Neural cell (in vitro differentiated cells): Measurements from ENCODE around the gene KDM4B. TPM values are rescaled to one million over a fixed set of nuclear protein-coding genes. Genes with fewer than 3 reads are reported as not detected.

Source experiments
- H2AFZ ChIP-seq: fragments of 200-600, 300-800 bp; sonication (generic), shearing (Covaris generic); 2 replicates; pipeline ENCODE4 v1.6.0; 2014; ENCODE audit warnings: low read depth, mild to moderate bottlenecking, antibody characterized with exemption, low read length, moderate library complexity
- H3F3A ChIP-seq: fragments of 200-600 bp; shearing (Covaris generic); 2 replicates; pipeline ENCODE4 v1.6.1; 2016; ENCODE audit warnings: mild to moderate bottlenecking, moderate library complexity, mixed read lengths, antibody characterized with exemption, low read length; ENCODE audit not compliant: insufficient read depth, poor library complexity, severe bottlenecking
- H3K27ac ChIP-seq: fragments of 200-600, 300-800 bp; sonication (generic), shearing (Covaris generic); 2 replicates; pipeline ENCODE4 v1.5.1; 2014; ENCODE audit warnings: mild to moderate bottlenecking, low read length, moderate library complexity
- H3K27me3 ChIP-seq: fragments of 300-800, 200-600 bp; sonication (generic), shearing (Covaris generic); 2 replicates; pipeline ENCODE4 v1.6.0; 2014; ENCODE audit warnings: mild to moderate bottlenecking, low read depth, low read length, moderate library complexity; ENCODE audit not compliant: insufficient read depth
- H3K36me3 ChIP-seq: fragments of 300-800, 200-600 bp; sonication (generic), shearing (Covaris generic); 2 replicates; pipeline ENCODE4 v1.5.1; 2014; ENCODE audit warnings: mild to moderate bottlenecking, antibody characterized with exemption, low read length, moderate library complexity; ENCODE audit not compliant: insufficient read depth
- H3K4me2 ChIP-seq: fragments of 300-800, 200-600 bp; sonication (generic), shearing (Covaris generic); 2 replicates; pipeline ENCODE4 v1.6.0; 2014; ENCODE audit warnings: mild to moderate bottlenecking, low read length
- H3K4me3 ChIP-seq: fragments of 300-800, 200-600 bp; sonication (generic), shearing (Covaris generic); 2 replicates; pipeline ENCODE4 v1.5.1; 2014; ENCODE audit warnings: mild to moderate bottlenecking, low read length, moderate library complexity
- H3K79me2 ChIP-seq: fragments of 200-600 bp; shearing (Covaris generic); replicated peaks from 2 replicates; pipeline ENCODE4 v1.6.0; 2014; ENCODE audit warnings: mild to moderate bottlenecking, low read length, moderate library complexity; ENCODE audit not compliant: insufficient read depth
- H3K9ac ChIP-seq: fragments of 300-800, 200-600 bp; sonication (generic), shearing (Covaris generic); 2 replicates; pipeline ENCODE4 v1.6.1; 2016; ENCODE audit warnings: mild to moderate bottlenecking, low read length, mixed read lengths
- H3K9me2 ChIP-seq: fragments of 200-600 bp; shearing (Covaris generic); 2 replicates; pipeline ENCODE4 v1.6.1; 2016; ENCODE audit warnings: mild to moderate bottlenecking, low read length, mixed read lengths; ENCODE audit not compliant: insufficient read depth
- H3K9me3 ChIP-seq: fragments of 200-600, 300-800 bp; sonication (generic), shearing (Covaris generic); 2 replicates; pipeline ENCODE4 v1.6.1; 2016; ENCODE audit warnings: mild to moderate bottlenecking, mixed run types, low read length, moderate library complexity, mixed read lengths
- H4K20me1 ChIP-seq: fragments of 200-600 bp; shearing (Covaris generic); 2 replicates; pipeline ENCODE4 v1.6.1; 2016; ENCODE audit warnings: mild to moderate bottlenecking, mixed run types; ENCODE audit not compliant: insufficient read depth
- CTCF ChIP-seq: fragments of 450-650 bp; IDR thresholded peaks from 2 replicates; pipeline ENCODE4 v1.5.1; 2014; ENCODE audit warnings: antibody characterized with exemption, mild to moderate bottlenecking, moderate library complexity; ENCODE audit not compliant: poor library complexity, severe bottlenecking
- EP300 ChIP-seq: fragments of 450-650 bp; conservative IDR thresholded peaks from 2 replicates; pipeline ENCODE4 v1.6.1; 2014; ENCODE audit warnings: antibody characterized with exemption, mild to moderate bottlenecking, moderate library complexity; ENCODE audit not compliant: poor library complexity, severe bottlenecking
- EZH2 ChIP-seq: fragments of 200-600, 300-800 bp; shearing (Covaris generic), sonication (generic); IDR thresholded peaks from 2 replicates; pipeline ENCODE4 v1.6.1; 2014; ENCODE audit warnings: antibody characterized with exemption, low read length, borderline replicate concordance, mild to moderate bottlenecking; ENCODE audit not compliant: insufficient read depth, poor library complexity, severe bottlenecking
- RAD21 ChIP-seq: fragments of 450-650 bp; conservative IDR thresholded peaks from 2 replicates; pipeline ENCODE4 v1.6.1; 2014; ENCODE audit warnings: antibody characterized with exemption, mild to moderate bottlenecking, moderate library complexity
- REST ChIP-seq: IDR thresholded peaks from 2 replicates; pipeline ENCODE4 v1.6.1; 2012; ENCODE audit warnings: borderline replicate concordance
- SMC3 ChIP-seq: fragments of 450-650 bp; conservative IDR thresholded peaks from 2 replicates; pipeline ENCODE4 v1.6.1; 2014; ENCODE audit warnings: antibody characterized with exemption, mild to moderate bottlenecking, moderate library complexity; ENCODE audit not compliant: poor library complexity
- TAF1 ChIP-seq: IDR thresholded peaks from 2 replicates; pipeline ENCODE4 v1.6.1; 2012; ENCODE audit warnings: low read depth
- polyA plus RNA-seq: library from polyadenylated mRNA; depleted of rRNA; stranded (reverse); fragments of >200 nt; gene quantifications from 2 replicates; pipeline ENCODE4 v1.2.3, GENCODE V29; 2014

Gene KDM4B
- polyA plus RNA-seq, 1 donor from 2014 or later: 19.1 TPM

DNA sequence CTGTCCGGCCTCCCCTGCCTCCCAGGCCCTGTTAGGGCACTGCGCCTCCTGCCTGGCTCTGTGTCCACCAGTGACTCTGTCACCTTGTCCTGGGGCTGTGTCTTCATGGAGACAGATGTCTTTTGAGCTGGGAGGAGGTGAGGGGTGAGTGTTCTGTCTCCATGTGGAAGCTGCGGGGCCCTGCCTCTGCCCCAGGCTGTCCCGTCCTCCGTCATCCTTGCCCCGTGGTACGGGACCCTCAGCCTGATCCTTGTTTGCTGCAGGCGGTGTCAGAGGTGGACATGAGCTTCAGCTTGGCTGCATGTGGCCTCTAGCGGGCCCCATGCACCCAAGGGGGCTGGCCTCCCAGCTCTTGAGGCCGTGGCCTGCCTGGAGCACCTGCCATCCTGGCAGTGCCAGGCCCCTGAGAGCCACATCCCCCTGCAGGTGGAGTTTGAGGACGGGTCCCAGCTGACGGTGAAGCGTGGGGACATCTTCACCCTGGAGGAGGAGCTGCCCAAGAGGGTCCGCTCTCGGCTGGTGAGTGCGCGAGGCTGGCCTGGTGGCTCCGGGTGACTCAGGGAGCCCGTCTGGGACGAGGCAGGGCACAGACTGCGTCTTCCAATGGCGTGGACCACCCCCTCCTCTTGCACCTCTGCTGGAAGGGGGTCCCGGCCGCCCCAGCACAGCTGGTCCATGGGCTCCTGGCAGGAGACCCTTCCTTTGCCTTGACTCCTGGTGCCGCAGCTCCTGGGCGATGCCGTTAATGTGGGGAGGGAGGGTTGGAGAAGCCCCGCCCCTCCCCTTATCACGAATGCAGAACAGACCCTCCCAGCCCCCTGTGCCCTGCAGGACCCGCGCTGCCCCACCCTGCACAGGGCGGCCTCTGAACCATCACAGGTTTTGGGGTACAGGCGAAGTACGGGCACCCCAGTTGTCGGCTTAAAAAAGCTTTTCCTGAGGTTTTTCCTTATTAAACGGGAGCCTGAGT, 181.3 kb downstream of the KDM4B start:
- H2AFZ ChIP-seq: no peak overlapping the region
- no peak overlapping the region for H3K9ac ChIP-seq
- no peaks in the 10 kb centered on the region for H3K9me3 ChIP-seq
- H4K20me1 ChIP-seq: no peaks in the 10 kb centered on the region
- TF ChIP-seq CTCF (no peak), SMC3 (no peak)
- no peak overlapping the region for H3K27ac ChIP-seq
- H3K9me2 ChIP-seq: no peaks in the 10 kb centered on the region
- H3K79me2 ChIP-seq: no peaks in the 10 kb centered on the region
- H3K4me3 ChIP-seq: no peak overlapping the region
- H3K27me3 ChIP-seq: no peaks in the 10 kb centered on the region
- H3K36me3 ChIP-seq: no peaks in the 10 kb centered on the region
- no peaks in the 10 kb centered on the region for H3F3A ChIP-seq
- no peak overlapping the region for H3K4me2 ChIP-seq

GRCh38 chr19:5150902-5151741, 182.2 kb downstream of the KDM4B start:
- H3K4me2 ChIP-seq: no peak overlapping the region
- no peak overlapping the region for H3K27ac ChIP-seq
- H3K27me3 ChIP-seq: no peaks in the 10 kb centered on the region
- no peaks in the 10 kb centered on the region for H3K79me2 ChIP-seq
- H4K20me1 ChIP-seq: no peaks in the 10 kb centered on the region
- no peak overlapping the region for H2AFZ ChIP-seq
- H3K9me2 ChIP-seq: no peaks in the 10 kb centered on the region
- no peak for TF ChIP-seq RAD21
- no peak for TF ChIP-seq TAF1
- TF ChIP-seq SMC3: no peak
- TF ChIP-seq CTCF: no peak
- no peak for TF ChIP-seq EP300
- no peak for TF ChIP-seq REST
- no peak for TF ChIP-seq EZH2
- no peaks in the 10 kb centered on the region for H3F3A ChIP-seq
- H3K4me3 ChIP-seq: no peak overlapping the region
- H3K9me3 ChIP-seq: no peaks in the 10 kb centered on the region
- no peak overlapping the region for H3K9ac ChIP-seq
- no peaks in the 10 kb centered on the region for H3K36me3 ChIP-seq
